ENCODE measurements around the gene CMTM7.

GRCh38 chr3:32401126-32401525 is 9.5 kb downstream of the CMTM7 start:
- TF ChIP-seq, protein P1, sequence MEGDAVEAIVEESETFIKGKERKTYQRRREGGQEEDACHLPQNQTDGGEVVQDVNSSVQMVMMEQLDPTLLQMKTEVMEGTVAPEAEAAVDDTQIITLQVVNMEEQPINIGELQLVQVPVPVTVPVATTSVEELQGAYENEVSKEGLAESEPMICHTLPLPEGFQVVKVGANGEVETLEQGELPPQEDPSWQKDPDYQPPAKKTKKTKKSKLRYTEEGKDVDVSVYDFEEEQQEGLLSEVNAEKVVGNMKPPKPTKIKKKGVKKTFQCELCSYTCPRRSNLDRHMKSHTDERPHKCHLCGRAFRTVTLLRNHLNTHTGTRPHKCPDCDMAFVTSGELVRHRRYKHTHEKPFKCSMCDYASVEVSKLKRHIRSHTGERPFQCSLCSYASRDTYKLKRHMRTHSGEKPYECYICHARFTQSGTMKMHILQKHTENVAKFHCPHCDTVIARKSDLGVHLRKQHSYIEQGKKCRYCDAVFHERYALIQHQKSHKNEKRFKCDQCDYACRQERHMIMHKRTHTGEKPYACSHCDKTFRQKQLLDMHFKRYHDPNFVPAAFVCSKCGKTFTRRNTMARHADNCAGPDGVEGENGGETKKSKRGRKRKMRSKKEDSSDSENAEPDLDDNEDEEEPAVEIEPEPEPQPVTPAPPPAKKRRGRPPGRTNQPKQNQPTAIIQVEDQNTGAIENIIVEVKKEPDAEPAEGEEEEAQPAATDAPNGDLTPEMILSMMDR (IDR thresholded peaks at IDR 0.05), result no peak
- no peak for TF ChIP-seq POLR2AphosphoS5 (IDR thresholded peaks at IDR 0.05)
